Mesothelial cell of epicardium (in vitro differentiated cells): ENCODE results near the gene DPP7. TPM values are rescaled to one million over a fixed set of nuclear protein-coding genes. Genes with fewer than 3 reads are reported as not detected.
"Not testable (repeated sequence)": the region's sequence is repeated elsewhere in the genome, so short reads cannot be mapped to it uniquely, and the experiment has no call there.

Source experiments
- DNase-seq, 2 experiments: peaks; one replicate each; pipeline ENCODE4 v3.0.0; 2021; ENCODE audit warnings: low spot score in 2 of 2; ENCODE audit not compliant: unreplicated experiment in 2 of 2
- H3K27ac Mint-ChIP-seq: 2 replicates; pipeline ENCODE4 v1.8.0; 2021; ENCODE audit warnings: mixed read lengths
- H3K27me3 Mint-ChIP-seq: 2 replicates; pipeline ENCODE4 v1.8.0; 2021; ENCODE audit warnings: low read depth, mixed read lengths
- H3K36me3 Mint-ChIP-seq: 2 replicates; pipeline ENCODE4 v1.8.0; 2021; ENCODE audit warnings: mixed read lengths
- H3K4me1 Mint-ChIP-seq: 2 replicates; pipeline ENCODE4 v1.8.0; 2021; ENCODE audit warnings: mixed read lengths
- H3K4me3 Mint-ChIP-seq: 2 replicates; pipeline ENCODE4 v1.8.0; 2021; ENCODE audit warnings: mild to moderate bottlenecking, moderate library complexity, mixed read lengths
- H3K9me3 Mint-ChIP-seq: 2 replicates; pipeline ENCODE4 v1.8.0; 2021; ENCODE audit warnings: mixed read lengths
- CTCF ChIP-seq: fragments of 200-600 bp; sonication (generic); IDR thresholded peaks from one replicate; pipeline ENCODE4 v1.5.0; 2021; ENCODE audit warnings: antibody characterized with exemption; ENCODE audit not compliant: unreplicated experiment
- total RNA-seq: library from RNA; stranded (reverse); gene quantifications from 3 replicates; pipeline ENCODE4 v1.2.1, GENCODE V29; 2021

DPP7 gene
- total RNA-seq, 1 donor from 2014 or later = 149 TPM

GRCh38 chr9:137066096-137066861 is 48.3 kb downstream of the DPP7 start:
- H3K27me3 Mint-ChIP-seq = peaks cover 15% of the 10 kb centered on the region
- no peaks in the 10 kb centered on the region for H3K36me3 Mint-ChIP-seq
- DNase-seq = no peak
- TF ChIP-seq CTCF = no peak
- H3K9me3 Mint-ChIP-seq = no peaks in the 10 kb centered on the region
- peaks cover 13% of the 10 kb centered on the region for H3K4me1 Mint-ChIP-seq
- H3K4me3 Mint-ChIP-seq = no peak overlapping the region
- H3K27ac Mint-ChIP-seq = no peak overlapping the region

- Mint-ChIP-seq H3K4me1 (peaks cover 5% of the 10 kb centered on the region), H3K4me3 (no peak overlapping the region), H3K9me3 (no peaks in the 10 kb centered on the region), H3K36me3 (no peaks in the 10 kb centered on the region), H3K27me3 (peaks cover 17% of the 10 kb centered on the region), H3K27ac (no peak overlapping the region)
- no peak for TF ChIP-seq CTCF
- no peak for DNase-seq
Measured at GRCh38 chr9:137065336-137065967, 49.1 kb downstream of the DPP7 start.

- Mint-ChIP-seq H3K27ac (no peak overlapping the region), H3K4me1 (peaks cover 5% of the 10 kb centered on the region), H3K4me3 (no peak overlapping the region)
Measured at GRCh38 chr9:137064880-137065164, 49.7 kb downstream of the DPP7 start.

GRCh38 chr9:137064027-137064879 is 50.3 kb downstream of the DPP7 start:
- peak in 1 of 2 experiments; percentile 76 for DNase-seq
- H3K4me3 Mint-ChIP-seq = no peak overlapping the region
- TF ChIP-seq CTCF = peak; percentile 96
- H3K4me1 Mint-ChIP-seq = peaks cover 5% of the 10 kb centered on the region
- no peaks in the 10 kb centered on the region for H3K36me3 Mint-ChIP-seq
- no peaks in the 10 kb centered on the region for H3K9me3 Mint-ChIP-seq
- H3K27ac Mint-ChIP-seq = no peak overlapping the region
- peaks cover 22% of the 10 kb centered on the region for H3K27me3 Mint-ChIP-seq

More at GRCh38 chr9:137064880-137065164, 49.7 kb downstream of the DPP7 start:
- TF ChIP-seq CTCF = no peak
- Mint-ChIP-seq H3K36me3 (no peaks in the 10 kb centered on the region), H3K27me3 (peaks cover 23% of the 10 kb centered on the region), H3K9me3 (no peaks in the 10 kb centered on the region)
- no peak for DNase-seq

- no peak for TF ChIP-seq CTCF
- H3K9me3 Mint-ChIP-seq = no peaks in the 10 kb centered on the region
- H3K4me1 Mint-ChIP-seq = peaks cover 5% of the 10 kb centered on the region
Measured at GRCh38 chr9:137063311-137064026, 51.1 kb downstream of the DPP7 start.

GRCh38 chr9:137062798-137063197 is 51.7 kb downstream of the DPP7 start:
- not testable (repeated sequence) for H3K4me1 Mint-ChIP-seq, H3K4me3 Mint-ChIP-seq, H3K9me3 Mint-ChIP-seq, H3K27ac Mint-ChIP-seq, DNase-seq, H3K36me3 Mint-ChIP-seq
- peaks cover 29% of the 10 kb centered on the region for H3K27me3 Mint-ChIP-seq

More at GRCh38 chr9:137063311-137064026, 51.1 kb downstream of the DPP7 start:
- no peak overlapping the region for H3K27ac Mint-ChIP-seq
- H3K36me3 Mint-ChIP-seq = no peaks in the 10 kb centered on the region
- DNase-seq = no peak
- H3K4me3 Mint-ChIP-seq = no peak overlapping the region
- peaks cover 24% of the 10 kb centered on the region for H3K27me3 Mint-ChIP-seq
